Measurements from ENCODE around the gene POLR3A. TPM values are rescaled to one million over a fixed set of nuclear protein-coding genes. Genes with fewer than 3 reads are reported as not detected.
"Not testable (repeated sequence)": the region's sequence is repeated elsewhere in the genome, so short reads cannot be mapped to it uniquely, and the experiment has no call there.

POLR3A gene
- polyA plus RNA-seq, 3 donors from 2014 or later: 3.4 to 13.5 (median 5.8) TPM

GRCh38 chr10:78064919-78065318, 35.6 kb upstream of the POLR3A start:
- not testable (repeated sequence) for H3K9me3 Mint-ChIP-seq; H3K27ac Mint-ChIP-seq; H3K27me3 Mint-ChIP-seq (ENCODE audit: low read depth in 3 of 3); DNase-seq; H3K36me3 Mint-ChIP-seq; H3K4me3 Mint-ChIP-seq
- peaks cover 31 to 47% of the 10 kb centered on the region in 2 donors for H3K4me1 Mint-ChIP-seq

- no peak for DNase-seq
- no peaks in the 10 kb centered on the region for H3K9me3 Mint-ChIP-seq
- peaks cover 31 to 47% of the 10 kb centered on the region in 2 donors for H3K4me1 Mint-ChIP-seq
- peaks cover 0 to 3% (median 0%) of the 10 kb centered on the region in 3 donors for H3K36me3 Mint-ChIP-seq
- H3K27me3 Mint-ChIP-seq (ENCODE audit: low read depth in 3 of 3): peaks cover 0 to 2% (median 0%) of the 10 kb centered on the region in 3 donors
- peak overlapping the region in 3 of 6 donors; percentile 22 to 61 (median 47) for H3K27ac Mint-ChIP-seq
- H3K4me3 Mint-ChIP-seq: peak overlapping the region in 3 of 5 donors; percentile 37 to 72 (median 41)
Measured at GRCh38 chr10:78063236-78063635, 33.9 kb upstream of the POLR3A start.

- Mint-ChIP-seq H3K9me3 (no peaks in the 10 kb centered on the region), H3K4me1 (peaks cover 31 to 47% of the 10 kb centered on the region in 2 donors), H3K27me3 (ENCODE audit: low read depth in 3 of 3) (peaks cover 0 to 2% (median 0%) of the 10 kb centered on the region in 3 donors), H3K36me3 (peaks cover 0 to 3% (median 0%) of the 10 kb centered on the region in 3 donors), H3K4me3 (peak overlapping the region; percentile 37 to 72 (median 56)), H3K27ac (peak overlapping the region in 4 of 6 donors; percentile 32 to 65 (median 52))
- peak in 2 of 3 donors; percentile 50 to 52 for DNase-seq
Measured at GRCh38 chr10:78062296-78062695, 33.0 kb upstream of the POLR3A start.

- Mint-ChIP-seq H3K27ac (no peak overlapping the region), H3K36me3 (peaks cover 0 to 7% (median 6%) of the 10 kb centered on the region in 3 donors), H3K9me3 (no peaks in the 10 kb centered on the region), H3K27me3 (ENCODE audit: low read depth in 3 of 3) (peaks cover 0 to 2% (median 0%) of the 10 kb centered on the region in 3 donors), H3K4me3 (no peak overlapping the region), H3K4me1 (peaks cover 28 to 29% of the 10 kb centered on the region in 2 donors)
- DNase-seq: no peak
Measured at GRCh38 chr10:78059906-78060702, 30.8 kb upstream of the POLR3A start.

- Mint-ChIP-seq H3K27ac (no peak overlapping the region), H3K4me1 (peaks cover 25% of the 10 kb centered on the region in 2 donors)
Measured at GRCh38 chr10:78058562-78058961, 29.2 kb upstream of the POLR3A start.

GRCh38 chr10:78053211-78053868, 24.0 kb upstream of the POLR3A start:
- Mint-ChIP-seq H3K27ac (peak overlapping the region in 1 of 6 donors; percentile 40), H3K4me1 (no peaks in the 10 kb centered on the region), H3K4me3 (no peak overlapping the region), H3K9me3 (no peaks in the 10 kb centered on the region), H3K36me3 (peaks cover 0 to 19% (median 14%) of the 10 kb centered on the region in 3 donors), H3K27me3 (ENCODE audit: low read depth in 3 of 3) (peaks cover 0 to 1% (median 0%) of the 10 kb centered on the region in 3 donors)
- no peak for DNase-seq

More at GRCh38 chr10:78058562-78058961, 29.2 kb upstream of the POLR3A start:
- Mint-ChIP-seq H3K27me3 (ENCODE audit: low read depth in 3 of 3) (peaks cover 0 to under 1% (median 0%) of the 10 kb centered on the region in 3 donors), H3K36me3 (peaks cover 0 to 12% (median 6%) of the 10 kb centered on the region in 3 donors), H3K9me3 (no peaks in the 10 kb centered on the region), H3K4me3 (no peak overlapping the region)
- DNase-seq: no peak

- Mint-ChIP-seq H3K27ac (peak overlapping the region in 1 of 6 donors; percentile 14), H3K4me3 (no peak overlapping the region), H3K9me3 (no peaks in the 10 kb centered on the region), H3K36me3 (peaks cover 0 to 16% (median 8%) of the 10 kb centered on the region in 3 donors), H3K27me3 (ENCODE audit: low read depth in 3 of 3) (peaks cover 0 to 1% (median 0%) of the 10 kb centered on the region in 3 donors), H3K4me1 (peaks cover 8 to 12% of the 10 kb centered on the region in 2 donors)
- DNase-seq: no peak
Measured at GRCh38 chr10:78049851-78050250, 20.5 kb upstream of the POLR3A start.

GRCh38 chr10:78047314-78047891, 18.1 kb upstream of the POLR3A start:
- H3K4me3 Mint-ChIP-seq: peak overlapping the region in 2 of 5 donors; percentile 3 to 12
- peak; percentile 71 to 75 (median 73) for DNase-seq
- no peaks in the 10 kb centered on the region for H3K9me3 Mint-ChIP-seq
- H3K27me3 Mint-ChIP-seq (ENCODE audit: low read depth in 3 of 3): peaks cover 0 to 1% (median 0%) of the 10 kb centered on the region in 3 donors
- peaks cover 11 to 22% of the 10 kb centered on the region in 2 donors for H3K4me1 Mint-ChIP-seq
- no peak overlapping the region for H3K27ac Mint-ChIP-seq
- H3K36me3 Mint-ChIP-seq: peaks cover 0 to 11% (median 9%) of the 10 kb centered on the region in 3 donors

- no peak for DNase-seq
- Mint-ChIP-seq H3K27me3 (ENCODE audit: low read depth in 3 of 3) (peaks cover 0 to 1% (median 0%) of the 10 kb centered on the region in 3 donors), H3K36me3 (peaks cover 4 to 11% (median 10%) of the 10 kb centered on the region in 3 donors), H3K4me3 (no peak overlapping the region), H3K27ac (no peak overlapping the region), H3K4me1 (peaks cover 11 to 22% of the 10 kb centered on the region in 2 donors), H3K9me3 (no peaks in the 10 kb centered on the region)
Measured at GRCh38 chr10:78046711-78047269, 17.5 kb upstream of the POLR3A start.

- peaks cover 13 to 25% of the 10 kb centered on the region in 2 donors for H3K4me1 Mint-ChIP-seq
- H3K36me3 Mint-ChIP-seq: peaks cover 13 to 20% (median 14%) of the 10 kb centered on the region in 3 donors
- no peaks in the 10 kb centered on the region for H3K9me3 Mint-ChIP-seq
- H3K27ac Mint-ChIP-seq: no peak overlapping the region
- no peaks in the 10 kb centered on the region for H3K27me3 Mint-ChIP-seq (ENCODE audit: low read depth in 3 of 3)
- H3K4me3 Mint-ChIP-seq: no peak overlapping the region
- DNase-seq: no peak
Measured at GRCh38 chr10:78045856-78046255, 16.5 kb upstream of the POLR3A start.

- Mint-ChIP-seq H3K27me3 (ENCODE audit: low read depth in 3 of 3) (no peaks in the 10 kb centered on the region), H3K4me3 (no peak overlapping the region), H3K9me3 (no peaks in the 10 kb centered on the region), H3K36me3 (peaks cover 12 to 25% (median 13%) of the 10 kb centered on the region in 3 donors), H3K4me1 (peaks cover 16 to 31% of the 10 kb centered on the region in 2 donors), H3K27ac (no peak overlapping the region)
- no peak for DNase-seq
Measured at GRCh38 chr10:78045237-78045636, 15.9 kb upstream of the POLR3A start.

- Mint-ChIP-seq H3K4me1 (peaks cover 20 to 36% of the 10 kb centered on the region in 2 donors), H3K36me3 (peaks cover 9 to 29% (median 17%) of the 10 kb centered on the region in 3 donors), H3K27ac (peak overlapping the region in 3 of 6 donors; percentile 45 to 65 (median 50)), H3K4me3 (no peak overlapping the region), H3K27me3 (ENCODE audit: low read depth in 3 of 3) (no peaks in the 10 kb centered on the region), H3K9me3 (no peaks in the 10 kb centered on the region)
- DNase-seq: no peak
Measured at GRCh38 chr10:78044699-78045098, 15.4 kb upstream of the POLR3A start.

GRCh38 chr10:78044179-78044578, 14.9 kb upstream of the POLR3A start:
- Mint-ChIP-seq H3K4me3 (no peak overlapping the region), H3K27ac (peak overlapping the region in 5 of 6 donors; percentile 11 to 82 (median 50)), H3K27me3 (ENCODE audit: low read depth in 3 of 3) (no peaks in the 10 kb centered on the region), H3K9me3 (no peaks in the 10 kb centered on the region), H3K4me1 (peaks cover 22 to 41% of the 10 kb centered on the region in 2 donors), H3K36me3 (peaks cover 11 to 30% (median 18%) of the 10 kb centered on the region in 3 donors)
- no peak for DNase-seq
